Measurements from ENCODE around the gene NHS. TPM values are rescaled to one million over a fixed set of nuclear protein-coding genes. Genes with fewer than 3 reads are reported as not detected.

Gene NHS
- total and polyA plus RNA-seq, 2 of the 13 experiments (the other 11 are each of a cell fraction or from before 2014, with no cell fraction given): 0.02 TPM; not detected in 1

- H2AFZ ChIP-seq (ENCODE audit: low read length): no peak overlapping the region
- no peak overlapping the region for H3K4me3 ChIP-seq (replicated peaks in 1 of 3; ENCODE audit: insufficient read depth in 1 of 3, low read depth in 2 of 3, low read length in 3 of 3)
- DNase-seq (ENCODE audit: low spot score) (no peak), ATAC-seq (no peak), FAIRE-seq (no peak)
- in situ Hi-C loops (cut with HindIII; ENCODE audit: extremely low pct_ligation_motif_present, low pct_unique_long_range_greater_than_20kb) (no loop called here), intact Hi-C loops (cut with micrococcal nuclease; ENCODE audit: unreplicated experiment) (no loop called here)
- H3K36me3 ChIP-seq (replicated peaks in 1 of 2; ENCODE audit: control insufficient read depth in 1 of 2, insufficient read depth in 2 of 2, low read length in 2 of 2): no peaks in the 10 kb centered on the region
- no peaks in the 10 kb centered on the region for H3K4me1 ChIP-seq (ENCODE audit: insufficient read depth, low read length)
- H3K79me2 ChIP-seq (ENCODE audit: insufficient read depth, low read length): no peaks in the 10 kb centered on the region
- no peak overlapping the region for H3K4me2 ChIP-seq (ENCODE audit: low read depth, low read length)
- ChIA-PET CTCF (ENCODE audit: low intra/inter-chr PET ratio, low total read pairs) (no interaction called here), POLR2A (no interaction called here)
- TF ChIP-seq ZNF709 (CRISPR knock-in tag; IDR thresholded peaks at IDR 0.05) (no peak), ZFAT (CRISPR knock-in tag; conservative IDR thresholded peaks at IDR 0.05) (no peak), RBFOX2 (IDR thresholded peaks at IDR 0.05; ENCODE audit: low read depth, low read length) (no peak), ZBTB46 (CRISPR knock-in tag; IDR thresholded peaks at IDR 0.05; ENCODE audit: borderline replicate concordance) (no peak), CEBPG (CRISPR knock-in tag; IDR thresholded peaks at IDR 0.05) (no peak), MYC (CRISPR knock-in tag; IDR thresholded peaks at IDR 0.05; ENCODE audit: borderline replicate concordance) (no peak), ETV6 (CRISPR knock-in tag; conservative IDR thresholded peaks at IDR 0.05) (no peak), TBP (CRISPR knock-in tag; IDR thresholded peaks at IDR 0.05) (no peak), HES4 (CRISPR knock-in tag; IDR thresholded peaks at IDR 0.05; ENCODE audit: borderline replicate concordance) (no peak), CTCF (CRISPR knock-in tag; IDR thresholded peaks at IDR 0.05) (no peak), ZBTB7B (CRISPR knock-in tag; IDR thresholded peaks at IDR 0.05) (no peak), AHR (CRISPR knock-in tag; IDR thresholded peaks at IDR 0.05) (no peak), POLR2AphosphoS5 (IDR thresholded peaks at IDR 0.05; ENCODE audit: low read depth, low read length) (no peak), THAP9 (CRISPR knock-in tag; IDR thresholded peaks at IDR 0.05; ENCODE audit: borderline replicate concordance) (no peak), GLI4 (CRISPR knock-in tag; IDR thresholded peaks at IDR 0.05; ENCODE audit: borderline replicate concordance) (no peak)
- no peaks in the 10 kb centered on the region for H3K27me3 ChIP-seq (ENCODE audit: control insufficient read depth in 1 of 2, insufficient read depth in 2 of 2, low read length in 2 of 2)
- H3K9ac ChIP-seq (ENCODE audit: insufficient read depth, low read depth, low read length): no peak overlapping the region
- no TSS peak for BruUV-seq (replicated peaks)
- WGBS (ENCODE audit: low lambda C conversion rate): 44% methylated on average over 4 of the region's 6 CpGs
- H4K20me1 ChIP-seq (ENCODE audit: insufficient read depth, low read length): no peaks in the 10 kb centered on the region
- H3K9me3 ChIP-seq (ENCODE audit: low read length): no peaks in the 10 kb centered on the region
- H3K27ac ChIP-seq (ENCODE audit: extremely low read length, insufficient read depth, low read length): no peak overlapping the region
Measured at GRCh38 chrX:17601441-17602200, 226.6 kb downstream of the NHS start.
